ENCODE results near the gene TRIM32.

TRIM32 gene

GRCh38 chr9:116687074-116687753 is at the start of gene TRIM32:
Gene TRIM32, plus strand, starts transcription at chr9:116687305. Its CDS starts 10,438 bp downstream, at chr9:116697743.
- DNase-seq (ENCODE audit: low spot score), result peak; percentile 92

GRCh38 chr9:116639251-116639741 is 47.8 kb upstream of the TRIM32 start:
- DNase-seq (ENCODE audit: low spot score), result no peak

GRCh38 chr9:116641292-116642059 is 45.6 kb upstream of the TRIM32 start:
- no peak for DNase-seq (ENCODE audit: low spot score)

GRCh38 chr9:116643691-116644090 is 43.4 kb upstream of the TRIM32 start:
- no peak for DNase-seq (ENCODE audit: low spot score)

- no peak for DNase-seq (ENCODE audit: low spot score)
Observed at GRCh38 chr9:116644091-116644688, 42.9 kb upstream of the TRIM32 start.

GRCh38 chr9:116646661-116647514 is 40.2 kb upstream of the TRIM32 start:
- DNase-seq (ENCODE audit: low spot score), result no peak

- no peak for DNase-seq (ENCODE audit: low spot score)
Observed at GRCh38 chr9:116647515-116647809, 39.6 kb upstream of the TRIM32 start.

GRCh38 chr9:116653348-116654058 is 33.6 kb upstream of the TRIM32 start:
- no peak for DNase-seq (ENCODE audit: low spot score)

GRCh38 chr9:116654059-116654355 is 33.1 kb upstream of the TRIM32 start:
- DNase-seq (ENCODE audit: low spot score), result no peak

GRCh38 chr9:116656501-116656971 is 30.6 kb upstream of the TRIM32 start:
- no peak for DNase-seq (ENCODE audit: low spot score)

- DNase-seq (ENCODE audit: low spot score), result no peak
Observed at GRCh38 chr9:116656977-116657376, 30.1 kb upstream of the TRIM32 start.

- DNase-seq (ENCODE audit: low spot score), result no peak
Observed at GRCh38 chr9:116658265-116658664, 28.8 kb upstream of the TRIM32 start.

- peak; percentile 29 for DNase-seq (ENCODE audit: low spot score)
Observed at GRCh38 chr9:116661037-116661954, 25.8 kb upstream of the TRIM32 start.

GRCh38 chr9:116662646-116663310 is 24.3 kb upstream of the TRIM32 start:
- no peak for DNase-seq (ENCODE audit: low spot score)

GRCh38 chr9:116663581-116663980 is 23.5 kb upstream of the TRIM32 start:
- no peak for DNase-seq (ENCODE audit: low spot score)

- no peak for DNase-seq (ENCODE audit: low spot score)
Observed at GRCh38 chr9:116668970-116669695, 18.0 kb upstream of the TRIM32 start.

GRCh38 chr9:116671605-116672004 is 15.5 kb upstream of the TRIM32 start:
- DNase-seq (ENCODE audit: low spot score), result no peak

- no peak for DNase-seq (ENCODE audit: low spot score)
Observed at GRCh38 chr9:116673375-116673774, 13.7 kb upstream of the TRIM32 start.
